Measurements from ENCODE around the gene ANTXR1. TPM values are rescaled to one million over a fixed set of nuclear protein-coding genes. Genes with fewer than 3 reads are reported as not detected.
A peak's percentile ranks its signal among the peaks of the same experiment; 100 is the strongest.

Gene ANTXR1
- total RNA-seq, 1 donor from 2014 or later, result 81.2 TPM

GRCh38 chr2:69212238-69213028, 199.5 kb downstream of the ANTXR1 start:
- Histone ChIP-seq H3K4me3 (no peak overlapping the region), H3K27me3 (no peaks in the 10 kb centered on the region), H3K9me3 (no peaks in the 10 kb centered on the region), H3K4me1 (no peaks in the 10 kb centered on the region), H3K36me3 (no peaks in the 10 kb centered on the region), H3K27ac (no peak overlapping the region)
- DNase-seq (no peak), ATAC-seq (no peak)
- TF ChIP-seq, protein P1, sequence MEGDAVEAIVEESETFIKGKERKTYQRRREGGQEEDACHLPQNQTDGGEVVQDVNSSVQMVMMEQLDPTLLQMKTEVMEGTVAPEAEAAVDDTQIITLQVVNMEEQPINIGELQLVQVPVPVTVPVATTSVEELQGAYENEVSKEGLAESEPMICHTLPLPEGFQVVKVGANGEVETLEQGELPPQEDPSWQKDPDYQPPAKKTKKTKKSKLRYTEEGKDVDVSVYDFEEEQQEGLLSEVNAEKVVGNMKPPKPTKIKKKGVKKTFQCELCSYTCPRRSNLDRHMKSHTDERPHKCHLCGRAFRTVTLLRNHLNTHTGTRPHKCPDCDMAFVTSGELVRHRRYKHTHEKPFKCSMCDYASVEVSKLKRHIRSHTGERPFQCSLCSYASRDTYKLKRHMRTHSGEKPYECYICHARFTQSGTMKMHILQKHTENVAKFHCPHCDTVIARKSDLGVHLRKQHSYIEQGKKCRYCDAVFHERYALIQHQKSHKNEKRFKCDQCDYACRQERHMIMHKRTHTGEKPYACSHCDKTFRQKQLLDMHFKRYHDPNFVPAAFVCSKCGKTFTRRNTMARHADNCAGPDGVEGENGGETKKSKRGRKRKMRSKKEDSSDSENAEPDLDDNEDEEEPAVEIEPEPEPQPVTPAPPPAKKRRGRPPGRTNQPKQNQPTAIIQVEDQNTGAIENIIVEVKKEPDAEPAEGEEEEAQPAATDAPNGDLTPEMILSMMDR (IDR thresholded peaks at IDR 0.05), result no peak
- intact Hi-C loops (cut with DNase I), result no loop called here

DNA sequence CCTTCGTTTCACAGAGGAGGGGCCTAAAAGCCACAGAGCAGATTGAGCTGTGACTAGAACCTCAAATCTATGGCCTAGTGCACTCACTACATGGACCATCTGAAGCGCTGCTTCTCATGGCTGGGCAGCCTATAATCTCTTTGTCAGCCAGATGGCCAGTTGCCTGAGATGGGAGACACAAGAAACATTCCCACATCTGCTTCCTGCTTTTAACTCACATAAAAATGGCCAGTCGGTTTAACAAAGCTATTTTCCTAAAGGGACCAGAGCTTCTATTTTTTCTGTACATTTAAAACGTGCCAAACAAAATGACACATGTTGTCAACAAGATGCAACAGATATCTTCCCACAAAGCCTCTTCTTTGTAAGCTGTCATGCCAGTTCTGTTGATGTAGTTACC, 200.2 kb downstream of the ANTXR1 start:
- H3K27ac ChIP-seq, result no peak overlapping the region
- TF ChIP-seq, protein P1 (IDR thresholded peaks at IDR 0.05), result no peak
- intact Hi-C loops (cut with DNase I), result no loop called here
- DNase-seq (no peak), ATAC-seq (no peak)
- no peaks in the 10 kb centered on the region for H3K9me3 ChIP-seq
- no peak overlapping the region for H3K4me3 ChIP-seq
- no peaks in the 10 kb centered on the region for H3K4me1 ChIP-seq
- no peaks in the 10 kb centered on the region for H3K27me3 ChIP-seq
- H3K36me3 ChIP-seq, result no peaks in the 10 kb centered on the region

GRCh38 chr2:69213782-69214181, 200.8 kb downstream of the ANTXR1 start:
- intact Hi-C loops (cut with DNase I), result no loop called here
- TF ChIP-seq, protein P1 (IDR thresholded peaks at IDR 0.05), result no peak
- Histone ChIP-seq H3K9me3 (no peaks in the 10 kb centered on the region), H3K36me3 (no peaks in the 10 kb centered on the region), H3K27me3 (no peaks in the 10 kb centered on the region), H3K27ac (no peak overlapping the region), H3K4me1 (no peaks in the 10 kb centered on the region), H3K4me3 (no peak overlapping the region)
- DNase-seq (no peak), ATAC-seq (no peak)

- H3K4me3 ChIP-seq, result no peak overlapping the region
- DNase-seq (no peak), ATAC-seq (peak; percentile 54)
- intact Hi-C loops (cut with DNase I), result no loop called here
- no peaks in the 10 kb centered on the region for H3K9me3 ChIP-seq
- no peaks in the 10 kb centered on the region for H3K27me3 ChIP-seq
- TF ChIP-seq, protein P1 (IDR thresholded peaks at IDR 0.05), result no peak
- no peak overlapping the region for H3K27ac ChIP-seq
- no peaks in the 10 kb centered on the region for H3K36me3 ChIP-seq
- H3K4me1 ChIP-seq, result no peaks in the 10 kb centered on the region
These were observed 201.9 kb downstream of the ANTXR1 start for GRCh38 chr2:69214898-69215297.

DNA sequence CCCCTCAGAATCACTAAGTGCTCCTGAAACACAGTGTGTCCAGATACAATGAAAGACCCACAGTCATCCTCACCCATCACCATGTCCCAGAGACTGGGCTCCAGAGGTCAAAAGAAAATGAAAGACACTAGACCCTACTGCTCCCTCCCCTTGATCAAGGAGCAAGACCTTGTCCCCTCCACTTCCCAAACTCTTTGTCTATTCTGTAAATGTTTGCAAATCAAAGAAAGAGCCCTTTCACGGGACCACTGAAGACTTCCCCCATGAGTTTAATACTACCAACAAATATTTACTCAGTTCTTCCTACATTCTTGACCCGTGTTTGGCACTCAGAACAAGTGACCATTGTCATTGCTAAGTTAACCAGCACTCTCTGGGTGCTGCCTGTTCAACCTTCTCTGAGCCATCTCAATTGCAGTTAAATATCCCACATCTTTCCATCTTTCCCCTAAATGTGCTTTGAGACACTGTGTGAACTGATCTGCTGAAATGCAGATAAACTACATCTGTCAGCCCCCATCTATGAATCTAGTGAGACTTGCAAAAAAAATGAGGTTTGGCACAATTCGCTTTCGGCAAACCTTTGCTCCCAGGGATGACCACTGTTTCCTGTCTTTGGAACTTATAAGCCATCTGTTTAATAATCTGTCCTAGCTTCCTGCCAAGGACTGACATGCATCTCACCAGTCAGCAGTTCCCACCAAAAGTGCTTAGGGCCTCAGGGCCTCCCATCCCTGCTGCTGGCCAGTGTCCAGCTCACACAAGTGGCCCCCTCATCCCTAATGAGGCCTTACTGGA, 203.8 kb downstream of the ANTXR1 start:
- TF ChIP-seq, protein P1 (IDR thresholded peaks at IDR 0.05), result no peak

More for the DNA sequence above, 203.8 kb downstream of the ANTXR1 start:
- Histone ChIP-seq H3K36me3 (no peaks in the 10 kb centered on the region), H3K27me3 (no peaks in the 10 kb centered on the region), H3K4me3 (no peak overlapping the region), H3K27ac (no peak overlapping the region), H3K4me1 (no peaks in the 10 kb centered on the region), H3K9me3 (no peaks in the 10 kb centered on the region)
- ATAC-seq, result no peak
- intact Hi-C loops (cut with DNase I), result no loop called here
- DNase-seq, result no peak
